ENCODE data around the gene ZNF385D. TPM values are rescaled to one million over a fixed set of nuclear protein-coding genes. Genes with fewer than 3 reads are reported as not detected.

ZNF385D gene, protein sequence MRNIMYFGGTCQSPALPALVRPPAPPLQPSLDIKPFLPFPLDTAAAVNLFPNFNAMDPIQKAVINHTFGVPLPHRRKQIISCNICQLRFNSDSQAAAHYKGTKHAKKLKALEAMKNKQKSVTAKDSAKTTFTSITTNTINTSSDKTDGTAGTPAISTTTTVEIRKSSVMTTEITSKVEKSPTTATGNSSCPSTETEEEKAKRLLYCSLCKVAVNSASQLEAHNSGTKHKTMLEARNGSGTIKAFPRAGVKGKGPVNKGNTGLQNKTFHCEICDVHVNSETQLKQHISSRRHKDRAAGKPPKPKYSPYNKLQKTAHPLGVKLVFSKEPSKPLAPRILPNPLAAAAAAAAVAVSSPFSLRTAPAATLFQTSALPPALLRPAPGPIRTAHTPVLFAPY
- 16.2 TPM for total RNA-seq

DNA sequence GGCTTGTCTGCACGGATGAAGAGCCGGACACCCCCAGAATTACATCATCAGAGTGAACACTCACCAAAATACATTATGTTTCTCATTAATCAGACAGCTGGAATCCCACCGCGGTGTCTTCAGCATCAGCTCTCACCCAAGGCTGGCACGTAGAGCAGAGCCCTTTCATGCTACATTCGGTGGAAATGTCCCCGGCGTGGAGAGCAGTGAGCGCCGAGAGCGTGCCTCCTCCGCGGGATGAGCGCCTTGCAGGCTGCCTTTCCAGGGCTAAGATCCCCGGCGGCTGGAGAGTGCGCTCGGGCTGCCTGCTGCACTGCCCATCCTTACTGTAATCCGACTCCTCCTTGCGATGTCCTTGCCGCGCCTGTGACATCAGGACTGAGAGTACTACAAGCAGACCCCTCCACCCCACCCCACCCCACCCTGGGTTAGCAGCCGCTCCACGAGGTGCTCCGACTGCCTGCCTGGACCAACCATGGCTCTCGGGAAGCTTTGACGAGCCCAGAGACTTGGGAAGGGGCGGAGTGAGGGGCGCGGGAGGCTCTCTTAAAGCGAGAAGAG lies at the start of gene ZNF385D:
ZNF385D (minus strand) TSS at position 380 of the 561 bp plus-strand sequence; CDS start at position 86, 294 bp downstream.
- peak; percentile 85 for DNase-seq

- no peak for DNase-seq
Measured at GRCh38 chr3:21798356-21799088, 47.5 kb upstream of the ZNF385D start.

- DNase-seq: peak; percentile 11
Measured at GRCh38 chr3:21795921-21796320, 44.9 kb upstream of the ZNF385D start.

GRCh38 chr3:21795152-21795837 lies 44.3 kb upstream of the ZNF385D start:
- no peak for DNase-seq

GRCh38 chr3:21794291-21794690 lies 43.3 kb upstream of the ZNF385D start:
- DNase-seq: no peak

DNA sequence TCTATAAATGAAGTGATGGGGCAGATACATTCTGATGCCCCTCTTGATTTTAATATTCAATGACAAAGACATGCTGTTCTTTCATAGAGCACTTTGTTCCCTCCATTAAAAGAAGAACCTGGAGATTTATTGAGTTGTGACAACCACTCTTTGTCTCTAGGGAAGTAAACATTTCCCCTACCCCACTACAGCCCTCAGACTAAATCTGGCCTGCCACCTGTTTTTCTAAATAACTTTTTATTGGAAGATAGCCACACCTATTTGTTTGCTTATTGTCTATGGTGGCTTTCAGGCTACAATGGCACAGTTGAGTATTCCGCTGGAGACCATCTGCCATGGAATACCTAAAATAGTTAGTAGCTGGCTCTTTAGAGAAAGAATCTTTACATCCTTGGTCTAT lies 41.2 kb upstream of the ZNF385D start:
- DNase-seq: no peak

- no peak for DNase-seq
Measured at GRCh38 chr3:21791356-21791755, 40.3 kb upstream of the ZNF385D start.

DNA sequence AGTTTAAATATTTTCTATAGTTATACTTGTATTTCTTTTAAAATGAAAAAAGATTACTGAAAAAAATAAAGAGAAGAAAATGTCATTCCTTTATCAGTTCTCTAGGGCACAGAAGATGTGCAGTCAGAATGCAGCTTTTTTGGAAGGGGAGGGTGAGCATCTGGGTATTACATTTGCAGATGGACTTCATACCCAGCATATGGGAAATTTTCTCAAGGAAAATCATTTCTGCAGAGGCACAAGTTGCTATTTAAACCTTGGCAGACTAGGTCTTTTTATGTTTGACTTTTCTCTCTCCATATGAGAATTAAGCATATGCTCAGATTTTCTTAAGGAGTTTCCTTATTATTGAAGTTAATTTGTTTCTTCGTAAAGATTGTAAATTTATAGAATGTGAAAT lies 39.5 kb upstream of the ZNF385D start:
- peak; percentile 45 for DNase-seq

DNA sequence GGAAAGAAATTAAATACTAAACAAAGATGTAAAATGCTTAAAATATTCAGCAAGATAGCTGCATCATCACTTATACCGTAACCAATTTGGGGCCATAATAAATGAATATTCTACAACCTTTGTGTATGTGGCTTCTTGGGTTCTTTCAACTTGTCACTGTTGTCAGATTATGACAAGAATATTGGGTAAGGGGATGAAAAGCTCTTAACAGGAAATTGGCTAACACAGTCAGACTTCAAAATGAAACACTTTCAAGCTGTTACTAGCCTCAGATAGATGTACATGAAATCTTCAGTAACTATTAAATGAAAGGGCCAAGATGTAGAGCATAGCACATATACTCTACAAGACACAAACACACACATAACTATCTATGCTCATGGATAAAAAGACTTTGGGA lies 38.7 kb upstream of the ZNF385D start:
- DNase-seq: no peak

DNA sequence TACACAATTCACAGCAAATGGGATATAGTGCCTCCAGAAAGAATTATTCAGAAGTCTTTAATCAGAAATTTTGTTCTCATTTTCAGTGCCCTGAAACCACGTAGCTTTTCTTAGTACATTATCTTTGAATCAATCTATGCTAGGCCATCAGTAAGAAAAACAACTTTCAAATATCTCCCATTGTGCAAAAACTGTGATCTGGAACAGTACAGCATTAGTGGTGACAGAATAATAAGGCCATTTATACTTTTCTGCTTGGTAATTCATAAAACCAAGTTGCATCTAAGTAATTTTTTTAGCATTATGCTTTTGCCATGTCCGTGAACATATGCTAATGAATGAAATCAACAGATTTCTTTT lies 35.4 kb upstream of the ZNF385D start:
- DNase-seq: no peak

GRCh38 chr3:21785765-21786437 lies 34.9 kb upstream of the ZNF385D start:
- no peak for DNase-seq

- no peak for DNase-seq
Measured at GRCh38 chr3:21783839-21784238, 32.8 kb upstream of the ZNF385D start.

DNA sequence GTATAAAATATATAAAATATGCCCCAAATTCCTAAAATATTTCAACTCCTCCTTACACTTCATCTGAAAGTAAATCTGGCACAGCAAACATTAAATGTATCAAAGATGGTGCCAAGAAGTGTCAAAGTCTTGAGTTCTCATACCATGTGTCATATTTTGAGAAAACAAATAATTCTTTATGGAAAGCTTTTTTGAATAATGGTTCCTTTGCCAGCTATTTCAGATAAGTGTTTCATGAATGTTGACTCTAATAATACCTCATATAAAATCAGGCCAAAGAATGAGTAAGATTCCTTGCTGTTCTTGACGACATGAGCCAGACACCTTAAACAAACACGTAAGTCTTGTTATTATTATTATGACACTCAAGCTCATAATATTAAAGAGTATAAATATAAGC lies 30.3 kb upstream of the ZNF385D start:
- DNase-seq: no peak

DNA sequence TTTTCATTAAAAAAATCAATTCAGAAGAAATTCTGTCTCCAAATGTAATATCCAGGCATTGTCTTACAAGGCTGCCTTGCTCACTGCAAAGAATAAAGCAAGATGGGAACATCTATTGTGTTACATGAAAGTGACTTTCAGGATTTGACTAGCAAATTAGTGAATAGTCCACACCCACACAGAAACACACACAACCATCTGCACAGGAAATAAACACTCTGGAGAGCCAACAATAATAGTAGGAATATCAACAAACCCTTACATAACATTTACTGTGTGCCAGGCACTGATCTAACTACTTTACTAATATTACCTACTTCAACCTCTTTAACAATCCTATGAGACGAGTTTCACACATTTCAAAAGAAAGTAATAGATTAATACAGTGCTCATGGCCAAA lies 28.9 kb upstream of the ZNF385D start:
- DNase-seq: peak; percentile 18

- no peak for DNase-seq
Measured at GRCh38 chr3:21778715-21779114, 27.7 kb upstream of the ZNF385D start.

DNA sequence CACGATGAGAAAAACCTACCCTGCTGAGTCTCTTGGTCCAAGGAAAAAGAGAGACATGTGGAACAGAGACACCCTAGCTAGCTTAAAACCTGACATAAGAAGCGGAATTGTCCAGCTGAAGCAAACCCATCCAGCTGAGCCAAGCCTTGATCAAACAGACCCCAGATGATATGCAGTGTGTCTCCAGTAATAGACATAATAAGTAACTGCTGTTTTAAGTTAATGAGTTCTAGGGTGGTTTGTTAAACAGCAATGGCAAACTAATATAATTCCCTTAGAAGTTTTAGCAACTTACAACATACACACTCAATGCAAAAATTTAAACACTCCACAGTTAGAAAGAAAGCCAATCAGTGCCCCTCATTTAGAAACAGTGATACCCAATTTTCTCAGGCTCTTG lies 26.8 kb upstream of the ZNF385D start:
- no peak for DNase-seq

- DNase-seq: no peak
Measured at GRCh38 chr3:21766002-21766401, 15.0 kb upstream of the ZNF385D start.

GRCh38 chr3:21755896-21756295 lies 4.9 kb upstream of the ZNF385D start:
- no peak for DNase-seq

GRCh38 chr3:21754839-21755238 lies 3.8 kb upstream of the ZNF385D start:
- no peak for DNase-seq

DNA sequence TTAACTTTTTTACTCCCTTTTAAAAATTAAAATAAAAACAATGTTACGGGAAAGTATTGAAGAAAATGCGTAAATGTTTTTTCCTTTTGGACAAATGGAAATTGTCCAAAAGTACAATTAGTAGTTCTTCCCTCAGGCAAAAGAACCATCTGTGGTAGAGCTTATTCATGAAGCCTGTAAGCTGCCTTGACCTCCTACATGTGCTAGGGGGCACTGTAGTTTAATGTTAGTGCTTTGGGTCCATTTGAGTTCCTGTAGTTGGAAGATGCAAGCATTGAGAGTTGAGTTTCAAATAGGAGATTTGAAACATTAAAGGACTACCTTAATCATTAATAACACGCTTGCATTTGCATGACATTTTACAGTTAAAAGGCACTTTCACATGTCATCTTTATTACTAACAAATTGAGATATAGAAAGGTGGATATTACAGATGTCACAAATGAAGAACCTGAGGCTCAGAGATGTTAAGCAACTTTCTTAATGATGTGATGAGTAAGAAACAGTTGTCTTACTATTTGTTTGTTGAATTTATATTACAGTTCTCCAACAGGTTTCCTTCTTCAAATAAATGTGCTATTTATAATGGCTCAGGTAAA lies 1.8 kb upstream of the ZNF385D start:
- peak; percentile 47 for DNase-seq

GRCh38 chr3:21751886-21752285 lies 876 bp upstream of the ZNF385D start:
- DNase-seq: no peak
